GF-D8 (cell line): ENCODE results near the gene SIRPG.

Experiments
- DNase-seq: peaks from one replicate; lab custom pipeline; 2025; lab: John Stamatoyannopoulos, UW

Gene SIRPG

GRCh38 chr20:1595333-1595732 lies 62.2 kb downstream of the SIRPG start:
- DNase-seq, result no peak

DNA sequence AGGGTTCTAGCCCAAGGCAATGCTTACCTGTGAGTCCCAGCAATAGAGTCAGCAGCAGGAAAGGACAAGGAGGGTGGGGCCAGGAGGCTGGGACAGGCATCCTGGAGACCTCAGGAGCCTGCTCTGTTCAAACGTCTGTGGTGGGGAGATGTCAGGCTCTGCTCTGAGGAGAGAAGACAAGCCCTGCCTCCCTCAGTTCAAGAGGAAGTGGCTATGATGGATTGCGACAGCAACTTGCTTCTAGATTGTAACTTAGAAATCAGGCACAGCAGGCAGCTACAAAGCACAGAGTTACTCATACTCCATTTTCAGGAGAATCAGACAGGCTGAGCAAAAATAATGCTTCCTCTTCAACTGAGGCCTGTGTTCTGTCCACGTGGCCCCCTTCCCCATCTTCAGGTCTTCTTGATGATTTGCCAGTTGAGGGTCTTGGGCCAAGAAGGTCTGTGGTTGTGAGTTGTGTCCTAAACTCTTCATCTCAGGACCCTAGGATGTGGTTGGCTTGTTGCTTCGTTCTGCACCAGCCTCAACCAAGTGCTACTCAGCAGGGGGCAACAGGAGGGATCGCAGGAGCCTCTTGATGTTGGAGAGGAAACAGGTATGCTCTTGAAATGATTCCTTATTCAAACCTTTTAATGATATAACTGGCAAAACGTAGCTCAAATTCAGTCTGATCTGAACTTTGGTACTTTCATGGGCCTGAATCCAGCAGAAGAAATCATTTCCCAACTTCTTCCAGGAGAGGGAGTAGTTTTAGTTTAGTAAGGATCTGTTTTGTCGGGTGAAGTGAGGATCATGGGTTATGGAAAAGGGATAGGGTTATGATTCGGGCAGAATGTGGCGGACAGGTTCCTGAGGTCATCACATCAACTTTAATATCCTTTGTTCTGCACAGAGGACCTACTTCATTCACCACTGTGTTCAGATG lies 68.8 kb downstream of the SIRPG start:
- DNase-seq, result no peak

DNA sequence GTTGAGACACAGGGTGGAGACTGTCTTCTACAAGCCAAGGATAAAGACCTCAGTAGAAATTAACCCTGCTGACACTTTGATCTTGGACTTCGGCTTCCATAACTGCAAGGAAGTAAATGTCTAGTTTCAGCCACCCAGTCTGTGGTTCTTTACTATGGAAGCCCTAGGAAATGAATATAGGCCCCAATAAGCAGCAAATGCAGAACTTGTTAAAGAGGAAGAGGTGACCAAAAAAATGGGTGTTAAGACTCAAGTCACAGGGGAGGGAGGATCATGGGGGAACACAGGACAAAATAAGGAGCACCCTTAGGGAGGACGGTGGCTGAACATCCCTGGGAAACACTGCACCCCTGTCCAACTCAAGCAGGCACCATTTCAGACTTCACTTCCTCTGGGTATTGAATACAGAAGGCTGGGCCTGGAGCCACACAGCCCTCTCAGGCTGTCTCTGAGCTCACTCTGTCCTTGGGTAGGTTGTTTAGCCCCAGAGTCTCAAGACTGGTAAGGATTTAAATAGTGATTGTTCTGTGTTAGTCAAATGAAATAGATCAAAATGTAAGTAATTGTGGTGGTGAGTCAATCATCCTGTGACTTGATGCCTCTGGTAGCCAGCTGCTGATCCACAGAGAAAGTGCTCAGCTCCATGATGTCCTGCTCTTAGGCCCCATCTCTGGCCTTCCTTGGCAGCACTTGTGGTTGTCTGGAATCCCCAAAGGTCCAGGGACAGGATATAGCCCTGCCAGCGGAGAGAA lies 69.6 kb downstream of the SIRPG start:
- no peak for DNase-seq

GRCh38 chr20:1579488-1579887 lies 78.1 kb downstream of the SIRPG start:
- DNase-seq, result no peak
